Mesenchymal stem cell (in vitro differentiated cells and primary cell): ENCODE data around the gene HPCA.

Experiments used
- DNase-seq: peaks from one replicate; pipeline ENCODE4 v3.0.0-alpha.2; 2013
- H2AFZ ChIP-seq: one replicate; pipeline ENCODE4 v1.6.1; 2013; ENCODE audit warnings: low read depth, mild to moderate bottlenecking, control low read depth, inconsistent platforms, low read length, moderate library complexity
- H2AK5ac ChIP-seq: 2 replicates; pipeline ENCODE4 v1.6.1; 2013; ENCODE audit warnings: low read length, moderate library complexity, mild to moderate bottlenecking, inconsistent platforms; ENCODE audit not compliant: severe bottlenecking
- H2BK120ac ChIP-seq: one replicate; pipeline ENCODE4 v1.6.1; 2013; ENCODE audit warnings: low read depth, mild to moderate bottlenecking, inconsistent platforms, low read length, moderate library complexity
- H2BK12ac ChIP-seq, 2 experiments: one replicate each; pipeline ENCODE4 v1.6.1; 2013; ENCODE audit warnings: inconsistent platforms in 2 of 2, low read length in 2 of 2, mild to moderate bottlenecking in 2 of 2, moderate library complexity in 2 of 2, control low read depth in 1 of 2
- H2BK15ac ChIP-seq: one replicate; pipeline ENCODE4 v1.6.1; 2013; ENCODE audit warnings: mild to moderate bottlenecking, low read depth, inconsistent platforms; ENCODE audit not compliant: poor library complexity, severe bottlenecking
- H2BK5ac ChIP-seq: 2 replicates; pipeline ENCODE4 v1.6.1; 2013; ENCODE audit warnings: low read depth, mild to moderate bottlenecking, low read length, control low read depth, inconsistent platforms; ENCODE audit not compliant: poor library complexity, severe bottlenecking
- H3K14ac ChIP-seq, 2 experiments: one replicate each; pipeline ENCODE4 v1.6.1; 2013; ENCODE audit warnings: inconsistent platforms in 2 of 2, low read length in 2 of 2, control low read depth in 1 of 2, mild to moderate bottlenecking in 1 of 2, moderate library complexity in 1 of 2
- H3K18ac ChIP-seq, 2 experiments: one replicate each; pipeline ENCODE4 v1.6.1; 2013; ENCODE audit warnings: inconsistent platforms in 2 of 2, low read length in 2 of 2, control low read depth in 1 of 2, low read depth in 1 of 2, mild to moderate bottlenecking in 1 of 2
- H3K23ac ChIP-seq, 2 experiments: one replicate each; pipeline ENCODE4 v1.6.1; 2013; ENCODE audit warnings: inconsistent platforms in 2 of 2, low read length in 2 of 2, mild to moderate bottlenecking in 2 of 2, moderate library complexity in 2 of 2, control low read depth in 1 of 2
- H3K27ac ChIP-seq: 2 replicates; pipeline ENCODE4 v1.5.1; 2013; ENCODE audit warnings: mild to moderate bottlenecking, moderate library complexity, low read length, control low read depth, inconsistent platforms; ENCODE audit not compliant: poor library complexity, severe bottlenecking
- H3K27me3 ChIP-seq, 2 experiments: 2 replicates each; pipeline versions ENCODE4 v1.6.1 to v1.7.0; 2013; ENCODE audit warnings: low read length in 2 of 2, mild to moderate bottlenecking in 2 of 2, moderate library complexity in 2 of 2, control low read depth in 1 of 2, inconsistent platforms in 1 of 2; ENCODE audit not compliant: control insufficient read depth in 1 of 2, insufficient read depth in 1 of 2
- H3K36me3 ChIP-seq, 2 experiments: 2 replicates each; pipeline versions ENCODE4 v1.6.1 to v1.7.0; 2013; ENCODE audit warnings: low read length in 2 of 2, control low read depth in 1 of 2, inconsistent platforms in 1 of 2, low read depth in 1 of 2, mild to moderate bottlenecking in 1 of 2; ENCODE audit not compliant: insufficient read depth in 2 of 2, control insufficient read depth in 1 of 2
- H3K4ac ChIP-seq, 2 experiments: one replicate each; pipeline ENCODE4 v1.6.1; 2013; ENCODE audit warnings: inconsistent platforms in 2 of 2, low read length in 2 of 2, mild to moderate bottlenecking in 2 of 2, moderate library complexity in 2 of 2, control low read depth in 1 of 2, low read depth in 1 of 2
- H3K4me1 ChIP-seq: 2 replicates; pipeline ENCODE4 v1.6.1; 2013; ENCODE audit warnings: low read depth, low read length, control low read depth; ENCODE audit not compliant: control insufficient read depth, insufficient read depth
- H3K4me2 ChIP-seq: 2 replicates; pipeline ENCODE4 v1.6.1; 2013; ENCODE audit warnings: low read length, mild to moderate bottlenecking, inconsistent platforms; ENCODE audit not compliant: poor library complexity, severe bottlenecking
- H3K4me3 ChIP-seq, 2 experiments: 2 replicates each; pipeline versions ENCODE4 v1.5.1 to v1.7.0; 2013; ENCODE audit warnings: low read length in 2 of 2, mild to moderate bottlenecking in 2 of 2, control low read depth in 1 of 2, low read depth in 1 of 2; ENCODE audit not compliant: insufficient read depth in 1 of 2
- H3K79me1 ChIP-seq: replicated peaks from 2 replicates; pipeline ENCODE4 v1.6.1; 2013; ENCODE audit warnings: mild to moderate bottlenecking, control low read depth, low read length, inconsistent platforms; ENCODE audit not compliant: poor library complexity, severe bottlenecking
- H3K9ac ChIP-seq: 2 replicates; pipeline ENCODE4 v1.7.0; 2013; ENCODE audit warnings: mild to moderate bottlenecking, low read length, moderate library complexity
- H3K9me3 ChIP-seq: 2 replicates; pipeline ENCODE4 v1.7.0; 2013; ENCODE audit warnings: mild to moderate bottlenecking, low read length; ENCODE audit not compliant: control insufficient read depth
- H4K8ac ChIP-seq: one replicate; pipeline ENCODE4 v1.6.1; 2013; ENCODE audit warnings: inconsistent platforms, mild to moderate bottlenecking, low read length, moderate library complexity
- H4K91ac ChIP-seq: one replicate; pipeline ENCODE4 v1.6.1; 2013; ENCODE audit warnings: mild to moderate bottlenecking, low read length, inconsistent platforms
- WGBS: methylation state at CpG from one replicate; pipeline ENCODE4 v1.1.7; 2013; ENCODE audit warnings: mixed read lengths; 5-methylcytosine and 5-hydroxymethylcytosine counted together

Gene HPCA

GRCh38 chr1:32865639-32866405 lies 20.5 kb upstream of the HPCA start:
- H2BK5ac ChIP-seq: no peak overlapping the region
- H3K9ac ChIP-seq: no peak overlapping the region
- H3K79me1 ChIP-seq: no peaks in the 10 kb centered on the region
- peaks cover 11% of the 10 kb centered on the region for H3K4me1 ChIP-seq
- H2BK12ac ChIP-seq: no peak overlapping the region
- no peak overlapping the region for H3K14ac ChIP-seq
- H2BK120ac ChIP-seq: no peak overlapping the region
- H3K36me3 ChIP-seq: peaks cover 18 to 22% of the 10 kb centered on the region in 2 experiments
- H3K4me2 ChIP-seq: no peak overlapping the region
- DNase-seq: no peak
- H2AK5ac ChIP-seq: no peak overlapping the region
- H3K4me3 ChIP-seq: no peak overlapping the region
- no peak overlapping the region for H3K18ac ChIP-seq
- H3K9me3 ChIP-seq: no peaks in the 10 kb centered on the region
- H3K27ac ChIP-seq: no peak overlapping the region
- H2BK15ac ChIP-seq: no peak overlapping the region
- no peak overlapping the region for H4K8ac ChIP-seq
- peaks cover 9 to 10% of the 10 kb centered on the region in 2 experiments for H3K27me3 ChIP-seq
- 85% methylated on average over 2 of the region's 3 CpGs for WGBS
- H4K91ac ChIP-seq: no peak overlapping the region
- no peak overlapping the region for H3K23ac ChIP-seq
- H3K4ac ChIP-seq: no peak overlapping the region
- no peak overlapping the region for H2AFZ ChIP-seq

GRCh38 chr1:32867151-32867550 lies 19.1 kb upstream of the HPCA start:
- H3K27me3 ChIP-seq: peaks cover 10 to 22% of the 10 kb centered on the region in 2 experiments

GRCh38 chr1:32867671-32868070 lies 18.6 kb upstream of the HPCA start:
- peaks cover 10 to 23% of the 10 kb centered on the region in 2 experiments for H3K27me3 ChIP-seq
- no peaks in the 10 kb centered on the region for H3K79me1 ChIP-seq
- WGBS: 94% methylated on average over 7 of the region's 7 CpGs
- no peak overlapping the region for H3K23ac ChIP-seq
- H3K14ac ChIP-seq: no peak overlapping the region
- no peak overlapping the region for H3K4ac ChIP-seq
- H2AK5ac ChIP-seq: no peak overlapping the region
- H2BK12ac ChIP-seq: no peak overlapping the region
- H3K18ac ChIP-seq: no peak overlapping the region
- H4K8ac ChIP-seq: no peak overlapping the region
- H2BK5ac ChIP-seq: no peak overlapping the region
- no peak overlapping the region for H4K91ac ChIP-seq
- no peak overlapping the region for H3K9ac ChIP-seq
- H3K4me1 ChIP-seq: peaks cover 15% of the 10 kb centered on the region
- no peak for DNase-seq
- H3K4me3 ChIP-seq: no peak overlapping the region
- H3K27ac ChIP-seq: no peak overlapping the region
- H3K36me3 ChIP-seq: peaks cover 11 to 17% of the 10 kb centered on the region in 2 experiments
- H3K4me2 ChIP-seq: no peak overlapping the region
- H2BK15ac ChIP-seq: no peak overlapping the region
- no peak overlapping the region for H2AFZ ChIP-seq
- no peaks in the 10 kb centered on the region for H3K9me3 ChIP-seq
- no peak overlapping the region for H2BK120ac ChIP-seq

More at GRCh38 chr1:32867151-32867550, 19.1 kb upstream of the HPCA start:
- H3K18ac ChIP-seq: no peak overlapping the region
- DNase-seq: no peak
- H2BK120ac ChIP-seq: no peak overlapping the region
- no peak overlapping the region for H2AFZ ChIP-seq
- no peak overlapping the region for H3K4me2 ChIP-seq
- H3K27ac ChIP-seq: no peak overlapping the region
- no peak overlapping the region for H3K4me3 ChIP-seq
- H3K14ac ChIP-seq: no peak overlapping the region
- H2BK15ac ChIP-seq: no peak overlapping the region
- no peaks in the 10 kb centered on the region for H3K79me1 ChIP-seq
- H4K91ac ChIP-seq: no peak overlapping the region
- no peak overlapping the region for H3K9ac ChIP-seq
- no peak overlapping the region for H2BK12ac ChIP-seq
- WGBS: 93% methylated on average over 4 of the region's 5 CpGs
- H4K8ac ChIP-seq: no peak overlapping the region
- no peak overlapping the region for H2BK5ac ChIP-seq
- H3K36me3 ChIP-seq: peaks cover 15 to 22% of the 10 kb centered on the region in 2 experiments
- no peaks in the 10 kb centered on the region for H3K9me3 ChIP-seq
- H3K23ac ChIP-seq: no peak overlapping the region
- no peak overlapping the region for H3K4ac ChIP-seq
- no peak overlapping the region for H2AK5ac ChIP-seq
- H3K4me1 ChIP-seq: peaks cover 13% of the 10 kb centered on the region

GRCh38 chr1:32868085-32868484 lies 18.2 kb upstream of the HPCA start:
- H3K36me3 ChIP-seq: peaks cover 7 to 16% of the 10 kb centered on the region in 2 experiments
- no peak overlapping the region for H3K4ac ChIP-seq
- H2BK15ac ChIP-seq: no peak overlapping the region
- no peak overlapping the region for H4K8ac ChIP-seq
- H3K14ac ChIP-seq: no peak overlapping the region
- H2BK12ac ChIP-seq: no peak overlapping the region
- H3K4me1 ChIP-seq: peaks cover 15% of the 10 kb centered on the region
- H3K18ac ChIP-seq: no peak overlapping the region
- no peaks in the 10 kb centered on the region for H3K9me3 ChIP-seq
- no peak for DNase-seq
- H4K91ac ChIP-seq: no peak overlapping the region
- peaks cover 10 to 23% of the 10 kb centered on the region in 2 experiments for H3K27me3 ChIP-seq
- H2BK5ac ChIP-seq: no peak overlapping the region
- no peaks in the 10 kb centered on the region for H3K79me1 ChIP-seq
- 94% methylated on average over 11 of the region's 13 CpGs for WGBS
- H2AFZ ChIP-seq: no peak overlapping the region
- no peak overlapping the region for H3K4me3 ChIP-seq
- H3K9ac ChIP-seq: no peak overlapping the region
- no peak overlapping the region for H3K4me2 ChIP-seq
- H3K23ac ChIP-seq: no peak overlapping the region
- H2BK120ac ChIP-seq: no peak overlapping the region
- H3K27ac ChIP-seq: no peak overlapping the region
- no peak overlapping the region for H2AK5ac ChIP-seq
